Measurements from ENCODE around the gene E2F6.

The E2F6 gene

DNA sequence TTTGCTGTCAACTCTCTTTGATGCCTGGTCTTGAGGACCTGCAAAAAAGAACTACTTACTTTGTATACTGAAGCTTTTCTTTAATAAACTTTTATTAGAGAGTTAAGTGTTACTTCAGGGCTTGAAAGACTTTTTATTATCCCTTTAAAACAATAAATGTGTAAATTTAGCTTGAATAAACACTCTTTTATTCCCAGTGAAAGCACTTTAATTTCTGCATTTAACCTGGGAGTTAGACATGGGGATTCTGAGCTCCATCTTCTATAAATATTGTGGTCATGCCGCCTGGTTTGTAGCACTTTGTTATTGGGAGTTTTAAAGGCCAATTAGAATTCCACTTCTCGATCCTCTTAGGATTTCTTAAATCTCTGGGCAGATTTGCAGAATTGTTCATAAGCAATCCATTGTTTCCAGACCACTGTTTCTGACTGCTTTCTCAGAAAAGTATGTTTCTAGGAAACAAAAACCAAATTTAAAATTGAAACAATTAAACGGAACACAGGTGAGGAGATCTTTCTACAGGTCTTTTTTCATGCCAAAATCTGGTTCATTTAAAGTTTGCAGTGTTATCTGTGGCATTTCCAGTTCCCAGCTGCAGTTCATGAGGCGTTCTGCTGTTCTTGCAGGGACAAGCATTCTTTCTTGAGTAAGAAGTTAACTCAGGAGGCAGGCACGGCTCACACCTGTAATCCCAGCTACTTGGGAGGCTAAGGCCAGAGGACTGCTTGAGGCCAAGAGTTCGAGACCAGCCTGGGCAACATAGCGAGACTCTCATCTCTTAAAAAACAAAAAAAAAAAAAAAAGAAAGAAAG, 18.1 kb upstream of the E2F6 start:
- H3K9ac ChIP-seq (ENCODE audit: low read depth, low read length, poor library complexity, severe bottlenecking), result no peak overlapping the region
- H3K36me3 ChIP-seq (ENCODE audit: insufficient read depth, low read length), result no peaks in the 10 kb centered on the region
- no peak overlapping the region for H2AFZ ChIP-seq (ENCODE audit: low read length)
- no peaks in the 10 kb centered on the region for H3F3A ChIP-seq (ENCODE audit: low read depth)
- H3K9me3 ChIP-seq (ENCODE audit: insufficient read depth, low read depth, low read length), result no peaks in the 10 kb centered on the region
- H3K4me3 ChIP-seq (ENCODE audit: low read length, poor library complexity, severe bottlenecking), result no peak overlapping the region
- H4K20me1 ChIP-seq (ENCODE audit: insufficient read depth, low read length, poor library complexity, severe bottlenecking), result no peaks in the 10 kb centered on the region
- peaks cover 10% of the 10 kb centered on the region for H3K4me1 ChIP-seq (ENCODE audit: insufficient read depth, low read length, poor library complexity, severe bottlenecking)
- H3K79me2 ChIP-seq (ENCODE audit: insufficient read depth, low read length), result no peaks in the 10 kb centered on the region
- TF ChIP-seq EZH2phosphoT487 (IDR thresholded peaks at IDR 0.05; ENCODE audit: borderline replicate concordance), result no peak
- TF ChIP-seq, protein P1, sequence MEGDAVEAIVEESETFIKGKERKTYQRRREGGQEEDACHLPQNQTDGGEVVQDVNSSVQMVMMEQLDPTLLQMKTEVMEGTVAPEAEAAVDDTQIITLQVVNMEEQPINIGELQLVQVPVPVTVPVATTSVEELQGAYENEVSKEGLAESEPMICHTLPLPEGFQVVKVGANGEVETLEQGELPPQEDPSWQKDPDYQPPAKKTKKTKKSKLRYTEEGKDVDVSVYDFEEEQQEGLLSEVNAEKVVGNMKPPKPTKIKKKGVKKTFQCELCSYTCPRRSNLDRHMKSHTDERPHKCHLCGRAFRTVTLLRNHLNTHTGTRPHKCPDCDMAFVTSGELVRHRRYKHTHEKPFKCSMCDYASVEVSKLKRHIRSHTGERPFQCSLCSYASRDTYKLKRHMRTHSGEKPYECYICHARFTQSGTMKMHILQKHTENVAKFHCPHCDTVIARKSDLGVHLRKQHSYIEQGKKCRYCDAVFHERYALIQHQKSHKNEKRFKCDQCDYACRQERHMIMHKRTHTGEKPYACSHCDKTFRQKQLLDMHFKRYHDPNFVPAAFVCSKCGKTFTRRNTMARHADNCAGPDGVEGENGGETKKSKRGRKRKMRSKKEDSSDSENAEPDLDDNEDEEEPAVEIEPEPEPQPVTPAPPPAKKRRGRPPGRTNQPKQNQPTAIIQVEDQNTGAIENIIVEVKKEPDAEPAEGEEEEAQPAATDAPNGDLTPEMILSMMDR (conservative IDR thresholded peaks at IDR 0.05; ENCODE audit: low read length), result no peak
- no peak overlapping the region for H3K4me2 ChIP-seq (ENCODE audit: low read depth, low read length, poor library complexity, severe bottlenecking)
- H3K27me3 ChIP-seq (ENCODE audit: insufficient read depth, low read length, poor library complexity, severe bottlenecking), result no peaks in the 10 kb centered on the region
- H3K9me2 ChIP-seq (replicated peaks; ENCODE audit: low read depth, low read length), result no peaks in the 10 kb centered on the region

DNA sequence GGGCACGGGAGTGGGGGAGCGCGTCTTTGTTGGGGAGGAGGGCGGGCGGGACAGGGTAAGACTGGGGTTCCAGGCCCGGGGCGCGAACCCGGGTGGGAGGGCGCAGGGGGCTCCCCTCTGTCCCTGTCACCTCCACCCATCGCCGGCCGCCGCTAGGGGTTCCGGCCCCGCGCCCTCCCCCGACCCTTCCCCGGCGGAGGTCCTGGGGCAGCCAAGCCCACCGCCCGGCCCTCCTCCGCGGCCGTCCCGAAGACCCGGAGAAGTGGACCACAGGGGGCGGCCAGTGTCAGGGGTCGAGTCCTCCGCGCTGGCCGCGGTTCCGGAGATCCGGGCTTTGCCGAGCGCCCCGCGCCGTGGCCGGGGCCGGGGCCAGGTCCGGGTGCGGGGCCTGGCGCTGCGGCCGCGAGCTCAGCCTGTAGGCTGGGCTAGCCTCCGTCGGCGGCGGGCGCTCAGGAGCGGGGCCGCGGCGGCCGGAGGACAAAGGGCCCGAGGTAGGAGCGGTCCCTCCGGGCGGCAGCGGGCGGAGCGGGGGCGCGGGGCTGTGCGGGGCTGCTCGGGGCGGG, 16.6 kb upstream of the E2F6 start:
- Histone ChIP-seq H3K79me2 (ENCODE audit: insufficient read depth, low read length) (no peaks in the 10 kb centered on the region), H3K4me2 (ENCODE audit: low read depth, low read length, poor library complexity, severe bottlenecking) (no peak overlapping the region), H3F3A (ENCODE audit: low read depth) (no peaks in the 10 kb centered on the region), H3K9me3 (ENCODE audit: insufficient read depth, low read depth, low read length) (no peaks in the 10 kb centered on the region), H4K20me1 (ENCODE audit: insufficient read depth, low read length, poor library complexity, severe bottlenecking) (no peaks in the 10 kb centered on the region), H3K27me3 (ENCODE audit: insufficient read depth, low read length, poor library complexity, severe bottlenecking) (no peaks in the 10 kb centered on the region), H3K36me3 (ENCODE audit: insufficient read depth, low read length) (no peaks in the 10 kb centered on the region), H3K4me1 (ENCODE audit: insufficient read depth, low read length, poor library complexity, severe bottlenecking) (peaks cover 10% of the 10 kb centered on the region), H3K9ac (ENCODE audit: low read depth, low read length, poor library complexity, severe bottlenecking) (no peak overlapping the region), H3K9me2 (replicated peaks; ENCODE audit: low read depth, low read length) (no peaks in the 10 kb centered on the region), H3K4me3 (ENCODE audit: low read length, poor library complexity, severe bottlenecking) (no peak overlapping the region), H2AFZ (ENCODE audit: low read length) (no peak overlapping the region)
- TF ChIP-seq, protein P1 (conservative IDR thresholded peaks at IDR 0.05; ENCODE audit: low read length), result no peak
- TF ChIP-seq EZH2phosphoT487 (IDR thresholded peaks at IDR 0.05; ENCODE audit: borderline replicate concordance), result no peak

DNA sequence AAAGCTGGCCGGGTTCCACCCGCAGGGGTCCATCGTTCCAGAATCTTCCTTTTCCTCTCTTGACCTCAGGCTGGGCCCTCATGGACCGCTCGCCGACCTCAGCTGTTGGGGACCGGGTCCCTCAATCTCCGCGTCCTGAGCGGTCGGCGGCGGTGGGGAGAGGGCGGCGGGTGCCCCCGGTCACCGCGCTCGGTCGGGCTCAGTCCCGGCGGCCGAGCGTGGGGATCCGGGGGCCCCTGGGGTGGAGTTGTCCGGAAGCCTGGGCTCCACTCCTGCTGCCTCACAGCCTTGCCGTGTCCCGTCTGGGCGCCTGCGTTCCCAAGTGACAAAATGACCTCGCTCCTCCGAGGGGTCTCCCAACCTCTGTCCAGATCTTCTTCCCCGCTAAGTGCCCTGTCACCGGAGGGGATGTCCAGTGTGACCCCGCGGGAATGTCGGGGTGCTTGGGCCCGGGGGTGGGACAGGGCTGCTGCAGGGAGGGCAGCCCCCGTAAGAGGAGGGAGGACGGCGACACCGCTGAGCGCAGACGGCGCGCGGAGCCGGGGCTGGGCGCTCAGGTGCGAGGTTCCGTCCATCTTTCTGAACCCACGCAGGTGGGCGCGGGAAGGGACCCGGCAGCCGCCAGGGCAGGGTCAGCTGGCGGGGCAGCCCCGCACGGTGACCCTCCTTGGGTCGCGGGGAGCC, 16.0 kb upstream of the E2F6 start:
- Histone ChIP-seq H3K4me1 (ENCODE audit: insufficient read depth, low read length, poor library complexity, severe bottlenecking) (peaks cover 10% of the 10 kb centered on the region), H4K20me1 (ENCODE audit: insufficient read depth, low read length, poor library complexity, severe bottlenecking) (no peaks in the 10 kb centered on the region), H3K36me3 (ENCODE audit: insufficient read depth, low read length) (no peaks in the 10 kb centered on the region), H3K9ac (ENCODE audit: low read depth, low read length, poor library complexity, severe bottlenecking) (no peak overlapping the region), H3F3A (ENCODE audit: low read depth) (no peaks in the 10 kb centered on the region), H3K4me3 (ENCODE audit: low read length, poor library complexity, severe bottlenecking) (no peak overlapping the region), H3K4me2 (ENCODE audit: low read depth, low read length, poor library complexity, severe bottlenecking) (no peak overlapping the region), H3K79me2 (ENCODE audit: insufficient read depth, low read length) (no peaks in the 10 kb centered on the region), H3K9me2 (replicated peaks; ENCODE audit: low read depth, low read length) (no peaks in the 10 kb centered on the region), H3K27me3 (ENCODE audit: insufficient read depth, low read length, poor library complexity, severe bottlenecking) (no peaks in the 10 kb centered on the region), H2AFZ (ENCODE audit: low read length) (no peak overlapping the region), H3K9me3 (ENCODE audit: insufficient read depth, low read depth, low read length) (no peaks in the 10 kb centered on the region)
- TF ChIP-seq, protein P1 (conservative IDR thresholded peaks at IDR 0.05; ENCODE audit: low read length), result no peak
- TF ChIP-seq EZH2phosphoT487 (IDR thresholded peaks at IDR 0.05; ENCODE audit: borderline replicate concordance), result no peak

All from Loucy (cell line).